Heart left ventricle (tissue), 16 donors: Measurements from ENCODE around the gene CCDC178. TPM values are rescaled to one million over a fixed set of nuclear protein-coding genes. Genes with fewer than 3 reads are reported as not detected.

Experiments used
- ATAC-seq, 4 donors: fragments of 200-7000 bp; cut with Tn5 transposase; one replicate each; pipeline ENCODE4 v1.9.1; 2020 to 2022; ENCODE audit warnings: moderate library complexity in 4 of 4, mild to moderate bottlenecking in 3 of 4, moderate number of reproducible peaks in 1 of 4
- DNase-seq, 5 donors: peaks; one replicate each; pipeline ENCODE4 v3.0.0-alpha.2; 2020
- H3K27ac ChIP-seq, 12 donors: fragments of 200-600 bp; sonication (generic) in 4 of 12; one replicate each; pipeline versions ENCODE4 v1.5.0 to v1.8.0; 2016 to 2022; ENCODE audit warnings: mild to moderate bottlenecking in 2 of 12
- H3K27me3 ChIP-seq, 9 donors: fragments of 200-600 bp; sonication (generic) in 2 of 9; one replicate each; pipeline versions ENCODE4 v1.5.1 to v1.8.0; 2016 to 2022; ENCODE audit warnings: mild to moderate bottlenecking in 3 of 9
- H3K36me3 ChIP-seq, 9 donors: fragments of 200-600 bp; sonication (generic) in 2 of 9; one replicate each; pipeline versions ENCODE4 v1.5.0 to v1.8.0; 2018 to 2022; ENCODE audit warnings: mild to moderate bottlenecking in 2 of 9
- H3K4me1 ChIP-seq, 12 donors: fragments of 200-600 bp; sonication (generic) in 4 of 12; one replicate each; pipeline versions ENCODE4 v1.5.0 to v1.8.0; 2016 to 2022; ENCODE audit warnings: mild to moderate bottlenecking in 3 of 12
- H3K4me3 ChIP-seq, 12 donors: fragments of 200-600 bp; sonication (generic) in 4 of 12; one replicate each; pipeline versions ENCODE4 v1.5.0 to v1.8.0; 2017 to 2022; ENCODE audit warnings: mild to moderate bottlenecking in 9 of 12, moderate library complexity in 4 of 12
- H3K9me3 ChIP-seq, 12 donors: fragments of 200-600 bp; sonication (generic) in 4 of 12; one replicate each; pipeline versions ENCODE4 v1.5.0 to v1.8.0; 2016 to 2022; ENCODE audit warnings: mild to moderate bottlenecking in 1 of 12
- POLR2A ChIP-seq, 2 donors: fragments of 450-650 bp; IDR thresholded peaks; one replicate each; pipeline ENCODE4 v1.6.1; 2017; ENCODE audit warnings: antibody characterized with exemption in 2 of 2, mild to moderate bottlenecking in 2 of 2, moderate library complexity in 2 of 2
- WGBS, 4 donors: extraction: QIAGEN DNeasy Blood & Tissue Kit in 2 of 4; methylation state at CpG; one replicate each; pipeline versions ENCODE4 v1.1.5 to v1.1.7; 2013 to 2018; 5-methylcytosine and 5-hydroxymethylcytosine counted together
- intact Hi-C, 10 donors: fragments of 100-400 bp; cut with DNase I; formaldehyde crosslinking; loops; one replicate each; pipeline versions ENCODE4 v1.11.1 to v1.14.2; 2022
- polyA plus RNA-seq, 2 donors: library from polyadenylated mRNA; stranded (reverse); fragments of 200-250 nt; gene quantifications; one replicate each; pipeline ENCODE4 v1.2.3, GENCODE V29; 2013
- total RNA-seq, 9 donors: library from RNA; depleted of rRNA in 2 of 9; stranded (reverse); fragments of >200 nt in 2 of 9; fragmentation: NEBNext Ultra II Directional in 3 of 9; extraction: Animal tissue kit (Norgen Biotek cat#: 25700) in 3 of 9; gene quantifications; one replicate each; pipeline versions ENCODE4 v1.1.0 to v1.2.4, GENCODE V29; 2016 to 2023
- TF ChIP-seq, protein P1 (sequence below), 12 donors: fragments of 200-600 bp; sonication (generic) in 4 of 12; IDR thresholded peaks; one replicate each; pipeline versions ENCODE4 v1.5.0 to v1.8.0; 2018 to 2022; ENCODE audit warnings: antibody characterized with exemption in 12 of 12, mild to moderate bottlenecking in 5 of 12
- donor health status: ischemic (EF 13 %, LVEDD 7.1; RV severe dilation, severe dysfunction).
- donor health status: healthy with polysubstance abuse.
- donor health status: DM: no; HTN: yes; CAD: no.
- donor health status: DM: no; HTN: no; CAD: no.
- donor health status: ischemic (EF 25% LVEDD 6.9; RV normal size, moderate dysfunction).
- donor health status: ischemic (EF 25% LVEDD 5.7; RV mildly dilated, moderate dysfunction).
- donor health status: healthy.
- donor health status: DM: yes; HTN: yes; CAD: no.
- donor health status: ischemic (EF 35%, LVEDD 5.7; RV mildly dilated, moderate dysfunction).
- donor health status: nonischemic (EF 11% LVEDD 7.7; RV severe dilation, severe dysfunction).
- donor health status: DM: yes; HTN: yes; CAD: no.
- donor health status: PGD.
- donor health status: ischemic (EF 29% LVEDD 5.4; RV normal size, mild dysfunction).
- donor health status: nonischemic (EF 23%, LVEDD 6.1; RV moderate dilation, normal function).

Gene CCDC178
- total and polyA plus RNA-seq, 11 donors, result 0.23 to 1.00 (median 0.41) TPM; not detected in 3

DNA sequence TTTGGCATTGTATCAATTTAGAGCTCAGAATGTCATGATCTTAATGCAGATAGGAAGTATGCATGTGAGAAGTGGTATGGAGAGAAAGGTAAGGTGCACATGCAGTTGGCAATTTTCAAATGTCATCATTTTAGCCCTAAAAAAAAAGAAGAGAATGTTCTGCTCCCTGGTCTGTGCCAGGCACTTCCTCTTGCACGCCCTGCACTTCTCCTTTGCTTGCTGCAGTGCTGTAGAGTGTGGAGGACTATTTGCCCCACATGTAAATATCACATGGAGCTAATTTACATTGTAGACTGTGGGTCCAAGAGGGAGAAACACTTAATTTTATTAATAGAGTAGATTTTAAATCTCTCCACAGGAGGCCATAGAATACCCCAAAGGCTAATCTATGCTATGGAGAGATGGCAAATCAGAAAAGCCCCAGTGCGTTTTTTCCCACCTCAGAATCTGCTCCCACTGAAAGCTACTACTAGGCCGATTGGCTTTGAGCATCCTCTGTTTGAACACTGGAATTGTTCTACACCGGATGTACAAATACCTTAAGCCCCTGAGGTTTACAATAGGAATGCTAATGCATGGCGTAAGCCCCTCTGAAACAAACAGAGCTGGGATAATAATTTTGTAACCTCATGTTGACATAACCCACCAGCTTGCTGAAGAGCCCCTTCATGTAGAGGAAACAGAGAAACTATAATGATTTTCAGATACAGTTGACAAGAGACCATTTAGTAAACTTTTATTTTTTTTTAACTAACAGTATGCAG is 530.5 kb downstream of the CCDC178 start:
- no peaks in the 10 kb centered on the region for H3K36me3 ChIP-seq
- intact Hi-C loops, result no loop called here
- no peak for TF ChIP-seq POLR2A (IDR thresholded peaks at IDR 0.05)
- TF ChIP-seq, protein P1, sequence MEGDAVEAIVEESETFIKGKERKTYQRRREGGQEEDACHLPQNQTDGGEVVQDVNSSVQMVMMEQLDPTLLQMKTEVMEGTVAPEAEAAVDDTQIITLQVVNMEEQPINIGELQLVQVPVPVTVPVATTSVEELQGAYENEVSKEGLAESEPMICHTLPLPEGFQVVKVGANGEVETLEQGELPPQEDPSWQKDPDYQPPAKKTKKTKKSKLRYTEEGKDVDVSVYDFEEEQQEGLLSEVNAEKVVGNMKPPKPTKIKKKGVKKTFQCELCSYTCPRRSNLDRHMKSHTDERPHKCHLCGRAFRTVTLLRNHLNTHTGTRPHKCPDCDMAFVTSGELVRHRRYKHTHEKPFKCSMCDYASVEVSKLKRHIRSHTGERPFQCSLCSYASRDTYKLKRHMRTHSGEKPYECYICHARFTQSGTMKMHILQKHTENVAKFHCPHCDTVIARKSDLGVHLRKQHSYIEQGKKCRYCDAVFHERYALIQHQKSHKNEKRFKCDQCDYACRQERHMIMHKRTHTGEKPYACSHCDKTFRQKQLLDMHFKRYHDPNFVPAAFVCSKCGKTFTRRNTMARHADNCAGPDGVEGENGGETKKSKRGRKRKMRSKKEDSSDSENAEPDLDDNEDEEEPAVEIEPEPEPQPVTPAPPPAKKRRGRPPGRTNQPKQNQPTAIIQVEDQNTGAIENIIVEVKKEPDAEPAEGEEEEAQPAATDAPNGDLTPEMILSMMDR (IDR thresholded peaks at IDR 0.05), result no peak
- WGBS, 4 donors, result 64 to 86% (median 74%) methylated on average over 5 of the region's 5 CpGs
- no peaks in the 10 kb centered on the region for H3K27me3 ChIP-seq
- no peak overlapping the region for H3K4me3 ChIP-seq
- no peak overlapping the region for H3K27ac ChIP-seq
- H3K4me1 ChIP-seq, result no peaks in the 10 kb centered on the region
- ATAC-seq, result no peak
- no peak for DNase-seq
- H3K9me3 ChIP-seq, result no peaks in the 10 kb centered on the region

DNA sequence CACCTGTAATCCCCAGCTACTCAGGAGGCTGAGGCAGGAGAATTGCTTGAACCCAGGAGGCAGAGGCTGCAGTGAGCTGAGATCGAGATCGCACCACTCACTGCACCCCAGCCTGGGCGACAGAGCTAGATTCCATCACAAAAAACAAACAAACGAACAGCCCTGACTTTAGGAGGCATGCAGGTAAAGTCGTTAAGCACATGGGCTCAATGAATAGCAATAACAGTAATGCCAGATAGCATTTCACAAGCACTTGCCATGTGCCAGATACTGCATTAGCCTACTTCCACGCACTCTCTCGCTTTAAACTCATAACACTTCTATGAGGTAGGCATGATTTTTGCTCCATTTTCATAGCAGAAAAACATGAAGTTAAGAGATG is 532.1 kb downstream of the CCDC178 start:
- WGBS, 4 donors, result 76 to 89% (median 84%) methylated on average over 7 of the region's 7 CpGs
- Histone ChIP-seq H3K36me3 (no peaks in the 10 kb centered on the region), H3K27ac (no peak overlapping the region), H3K9me3 (no peaks in the 10 kb centered on the region), H3K4me1 (no peaks in the 10 kb centered on the region), H3K27me3 (no peaks in the 10 kb centered on the region), H3K4me3 (no peak overlapping the region)
- intact Hi-C loops, result no loop called here
- ATAC-seq (no peak), DNase-seq (no peak)
- no peak for TF ChIP-seq POLR2A (IDR thresholded peaks at IDR 0.05)
- TF ChIP-seq, protein P1 (IDR thresholded peaks at IDR 0.05), result no peak

DNA sequence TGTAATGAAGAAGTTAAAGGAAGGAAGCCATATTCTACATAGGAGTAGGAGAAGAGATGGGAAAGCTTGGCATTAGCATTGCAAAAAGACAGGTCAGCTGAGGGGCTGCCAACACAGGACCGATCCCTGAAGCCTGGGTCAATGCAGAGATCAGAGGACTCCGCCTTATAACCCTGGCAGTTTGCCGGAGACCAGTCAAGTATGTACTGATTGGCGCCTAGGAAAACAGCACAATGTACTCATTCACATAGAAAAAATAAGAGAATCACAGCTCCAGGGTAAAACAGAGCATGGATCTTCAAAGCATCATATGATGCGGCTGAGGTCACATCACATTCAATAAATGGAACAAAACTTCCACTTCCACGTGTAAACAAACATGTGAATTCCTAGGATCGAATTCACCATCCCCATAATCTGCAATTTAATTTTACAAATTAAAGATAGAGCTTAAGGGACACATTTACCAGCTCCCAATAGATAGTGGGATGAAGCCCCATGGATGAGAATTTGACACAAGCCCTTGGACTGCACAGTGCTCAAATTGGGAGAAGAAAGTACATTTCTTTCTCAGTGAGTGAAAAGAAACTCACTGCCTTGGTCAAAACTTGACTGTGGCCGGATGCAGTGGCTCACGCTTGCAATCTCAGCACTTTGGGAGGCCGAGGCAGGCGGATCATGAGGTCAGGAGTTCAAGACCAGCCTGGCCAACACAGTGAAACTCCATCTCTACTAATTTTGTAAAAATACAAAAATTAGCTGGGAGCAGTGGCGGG is 532.7 kb downstream of the CCDC178 start:
- Histone ChIP-seq H3K4me1 (no peaks in the 10 kb centered on the region), H3K27ac (no peak overlapping the region), H3K36me3 (no peaks in the 10 kb centered on the region), H3K27me3 (no peaks in the 10 kb centered on the region), H3K9me3 (no peaks in the 10 kb centered on the region), H3K4me3 (no peak overlapping the region)
- intact Hi-C loops, result no loop called here
- no peak for ATAC-seq
- TF ChIP-seq POLR2A (IDR thresholded peaks at IDR 0.05), result no peak
- TF ChIP-seq, protein P1 (IDR thresholded peaks at IDR 0.05), result no peak
- no peak for DNase-seq
- WGBS, 4 donors, result 84 to 90% (median 86%) methylated on average over 12 of the region's 12 CpGs

DNA sequence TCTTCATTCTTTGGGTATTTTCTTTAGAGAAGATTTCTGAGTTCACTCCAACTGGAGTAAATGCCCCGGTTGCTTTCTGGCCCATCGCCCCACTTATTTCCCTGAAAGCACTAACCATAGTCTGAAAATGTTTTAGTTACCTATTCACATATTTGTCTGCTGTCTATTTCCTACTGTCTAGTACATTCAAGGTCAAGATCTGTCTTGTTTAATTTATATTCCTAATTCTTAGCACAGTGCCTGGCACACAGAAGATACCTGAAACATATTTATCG is 533.3 kb downstream of the CCDC178 start:
- TF ChIP-seq POLR2A (IDR thresholded peaks at IDR 0.05), result no peak
- TF ChIP-seq, protein P1 (IDR thresholded peaks at IDR 0.05), result no peak
- DNase-seq (no peak), ATAC-seq (no peak)
- Histone ChIP-seq H3K4me1 (no peaks in the 10 kb centered on the region), H3K27ac (no peak overlapping the region), H3K4me3 (no peak overlapping the region), H3K27me3 (no peaks in the 10 kb centered on the region), H3K36me3 (no peaks in the 10 kb centered on the region), H3K9me3 (no peaks in the 10 kb centered on the region)
- WGBS, 4 donors, result 87 to 93% (median 89%) methylated on average over 3 of the region's 3 CpGs
- intact Hi-C loops, result no loop called here
